Activated CD8-positive, alpha-beta memory T cell treated with anti-CD3 and anti-CD28 coated beads, Interleukin-2, amount 50 U/mL, for 48 hours (primary cell): ENCODE data around the gene PRDM16.

Experiments used
- DNase-seq: peaks from one replicate; pipeline ENCODE4 v3.0.0-alpha.2; 2020

Gene PRDM16

DNA sequence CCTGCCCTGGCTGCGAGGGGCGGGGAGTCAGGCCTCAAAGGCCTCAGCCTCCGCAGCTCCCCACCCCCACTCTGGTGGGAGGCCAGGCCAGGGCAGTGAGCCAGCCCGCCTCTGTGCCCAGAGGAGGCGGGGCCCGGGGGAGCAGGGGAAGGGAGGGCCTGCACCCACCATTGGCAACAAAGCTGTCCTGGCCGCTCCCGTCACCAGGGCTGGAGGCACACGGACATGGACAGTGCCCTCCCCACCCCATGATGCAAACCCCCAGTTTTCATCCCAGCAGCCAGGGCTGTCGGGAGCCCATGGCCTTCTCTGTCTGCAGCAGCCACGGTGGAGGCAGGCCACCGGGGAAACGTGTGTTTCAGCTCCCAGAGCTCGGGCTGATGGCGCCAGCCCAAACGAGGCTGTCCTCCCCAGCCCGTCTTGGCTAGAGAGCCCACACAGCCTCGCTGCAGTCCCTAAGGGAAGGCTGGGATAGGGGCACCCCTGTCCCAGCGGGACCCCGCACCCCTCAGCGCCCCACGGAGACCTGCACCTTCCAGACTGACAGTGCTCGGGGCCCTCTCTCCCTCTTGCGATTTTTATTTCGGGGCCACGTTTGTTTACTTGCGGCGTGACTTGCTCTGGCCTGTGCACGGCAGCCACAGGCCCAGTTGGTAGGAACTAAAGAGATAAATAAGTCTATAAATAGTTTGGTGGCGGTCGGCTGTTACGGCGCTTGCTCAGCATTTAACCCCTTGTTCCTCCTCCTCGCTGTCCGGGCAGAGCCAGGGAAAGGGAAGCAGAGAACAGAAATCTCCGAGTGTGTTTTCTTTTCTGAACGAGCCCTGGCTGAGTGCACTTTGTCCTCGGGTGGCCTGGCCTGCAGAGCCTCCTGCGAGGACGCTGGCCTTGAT is 101.8 kb downstream of the PRDM16 start:
- no peak for DNase-seq

DNA sequence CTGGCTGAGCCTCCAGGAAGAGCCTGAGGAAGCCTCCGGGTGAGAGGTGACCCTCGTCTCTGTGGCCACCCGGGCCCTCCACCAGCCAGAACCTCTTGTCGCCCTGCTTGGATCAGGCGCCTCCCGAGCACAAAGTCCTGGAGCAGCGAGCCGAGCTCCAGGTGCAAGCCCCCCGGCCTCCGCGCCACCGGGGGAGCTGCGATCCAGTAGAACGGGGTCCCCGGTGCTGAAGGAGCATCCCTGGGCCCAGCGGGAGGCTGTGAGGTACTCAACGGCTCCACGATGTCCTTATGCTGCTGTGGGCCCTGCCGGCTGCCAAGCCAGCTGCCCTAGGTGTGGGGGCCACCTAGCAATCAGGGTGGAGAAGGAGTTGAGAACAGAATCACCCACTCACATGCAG is 102.8 kb downstream of the PRDM16 start:
- no peak for DNase-seq

DNA sequence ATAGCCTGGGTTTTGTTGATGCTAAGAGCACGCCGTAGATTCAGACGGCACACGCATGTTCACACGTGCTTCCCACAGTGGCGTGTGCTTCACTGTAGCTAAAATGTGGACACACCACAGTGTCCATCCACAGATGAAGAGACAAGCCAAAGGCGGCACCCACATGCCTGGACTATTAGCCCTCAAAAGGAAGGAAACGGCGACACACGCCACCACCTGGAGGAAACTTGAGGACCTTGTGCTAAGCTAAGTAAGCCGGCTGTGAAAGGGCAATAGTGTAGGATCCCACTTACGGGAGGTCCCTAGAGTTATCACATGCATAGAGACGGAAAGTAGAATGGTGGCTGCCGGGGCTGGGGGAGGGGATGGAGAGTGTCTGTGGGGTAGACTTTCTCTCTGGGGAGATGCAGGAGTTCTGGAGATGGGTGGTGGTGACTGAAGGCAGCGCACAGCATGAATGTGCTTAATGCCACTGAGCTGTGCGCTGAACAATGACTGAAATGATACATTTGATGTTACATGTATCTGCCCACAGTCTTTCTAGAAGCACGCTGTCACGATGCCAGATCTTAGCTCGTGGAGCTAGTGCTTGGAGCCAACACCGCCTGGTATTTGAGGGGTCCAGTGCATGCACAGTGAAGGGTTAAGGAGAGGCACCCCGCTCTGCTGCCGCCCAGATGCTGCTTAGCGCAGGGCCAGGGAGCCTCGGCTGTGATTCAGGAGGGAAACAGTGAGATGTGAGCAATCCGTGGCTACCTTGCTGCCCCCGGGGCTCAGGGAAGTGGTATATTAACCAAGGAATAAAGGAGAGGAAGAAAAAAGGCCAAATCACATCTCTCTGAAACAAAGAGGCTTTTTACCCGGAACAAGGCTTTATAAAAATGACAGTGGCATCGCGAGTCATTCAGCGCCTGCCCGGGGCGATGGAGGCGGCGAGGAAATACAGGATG is 103.7 kb downstream of the PRDM16 start:
- DNase-seq = no peak

DNA sequence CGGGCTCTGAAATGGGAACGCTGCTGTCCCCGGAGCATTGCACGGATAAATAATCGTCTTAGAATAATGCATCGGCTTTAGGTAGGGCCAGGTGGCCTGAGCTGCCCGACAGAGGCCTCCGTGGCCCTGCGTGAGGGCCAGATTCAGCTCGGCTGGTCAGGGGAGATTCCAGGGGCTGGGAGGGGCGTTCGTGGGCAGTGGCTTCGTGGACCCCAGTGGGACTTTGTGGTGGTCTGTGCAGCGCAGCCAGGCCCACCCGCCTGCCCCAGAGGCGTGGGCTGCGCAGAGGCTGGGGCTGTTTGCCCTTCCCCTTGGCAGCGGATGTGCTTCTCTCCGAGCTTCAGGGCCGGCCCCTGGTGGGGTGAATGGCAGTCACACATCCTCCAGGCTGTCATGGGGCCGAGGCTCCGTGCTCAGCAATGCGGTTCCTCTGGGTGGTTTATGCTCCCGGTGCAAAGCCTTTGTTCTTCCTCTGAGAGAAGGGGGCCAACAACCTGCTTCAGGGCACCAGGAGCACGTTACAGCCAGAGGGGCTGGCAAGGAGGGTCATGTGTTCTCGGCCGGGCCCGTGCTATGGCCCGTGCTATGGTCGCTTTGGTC is 104.5 kb downstream of the PRDM16 start:
- DNase-seq = no peak

DNA sequence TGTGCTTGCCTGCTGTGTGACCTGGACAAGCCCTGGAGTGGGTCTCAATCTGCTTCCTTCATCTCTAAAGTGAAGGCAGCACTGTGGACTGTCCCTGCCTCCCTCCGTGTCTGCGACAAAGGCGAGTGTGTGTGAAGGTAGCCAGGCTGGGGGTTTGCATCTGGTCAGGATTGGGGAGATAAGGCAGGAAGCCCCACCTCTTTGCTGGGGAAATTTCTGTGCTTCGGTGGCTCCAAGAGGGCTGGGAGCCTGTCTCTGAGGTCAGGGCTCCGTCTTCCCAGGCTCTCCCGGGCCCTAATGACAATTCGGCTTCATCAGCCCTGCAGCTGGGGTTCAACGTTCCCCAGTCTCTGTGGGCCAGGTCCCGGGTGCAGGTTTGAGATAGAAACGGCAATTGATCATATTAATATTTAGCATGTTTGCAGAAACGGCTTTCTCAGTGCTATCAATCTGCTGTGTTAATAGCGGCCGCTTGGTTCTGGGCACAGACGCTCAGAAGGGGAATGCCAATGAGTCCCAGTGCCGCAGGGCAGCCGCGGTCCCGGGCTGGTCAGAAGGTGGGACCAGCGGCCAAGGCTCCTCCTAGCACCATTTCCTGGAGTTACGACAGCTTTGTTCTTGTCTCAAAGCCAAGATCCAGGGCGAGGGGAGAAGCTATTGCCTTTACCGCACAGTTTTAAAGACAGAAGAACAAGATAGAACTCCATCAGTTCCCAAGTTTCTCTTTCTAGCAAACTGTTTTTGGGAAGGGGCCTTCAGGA is 105.7 kb downstream of the PRDM16 start:
- no peak for DNase-seq

DNA sequence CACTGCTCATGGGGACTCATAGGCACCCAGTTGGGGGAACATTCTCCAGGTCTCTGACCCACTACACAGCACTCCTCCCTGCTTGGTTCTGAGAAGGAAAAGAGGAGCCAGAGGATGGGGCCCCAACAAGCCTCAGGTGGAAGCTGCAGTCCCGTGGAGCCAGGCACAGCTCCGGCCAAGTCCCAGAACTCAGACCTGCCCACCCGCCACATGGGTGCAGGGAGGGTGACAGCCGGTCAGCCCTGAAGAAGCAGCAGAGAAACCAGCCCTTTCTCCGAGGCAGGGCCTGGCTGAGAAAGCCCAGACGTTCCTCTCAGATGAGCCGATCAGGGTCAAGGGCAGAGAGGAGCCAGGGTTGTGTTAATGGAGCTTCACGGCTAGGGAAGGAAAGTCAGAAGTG is 106.5 kb downstream of the PRDM16 start:
- no peak for DNase-seq

DNA sequence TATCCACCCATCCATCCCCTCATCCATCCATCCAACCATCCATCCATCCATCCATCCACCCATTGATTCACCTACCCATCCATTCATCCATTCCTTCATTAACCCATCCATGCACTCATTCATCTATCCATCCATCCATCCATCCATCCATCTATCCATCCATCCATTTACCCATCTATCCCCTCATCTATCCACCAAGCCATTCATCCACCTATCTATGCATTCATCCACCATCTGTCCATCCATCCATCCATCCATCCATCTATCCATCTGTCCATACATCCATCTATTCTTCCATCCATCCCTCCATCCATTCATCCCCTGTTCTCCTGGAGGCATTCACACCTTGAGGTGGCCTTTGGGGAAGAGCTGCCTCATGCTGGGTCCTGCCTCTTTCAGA is 107.0 kb downstream of the PRDM16 start:
- no peak for DNase-seq

DNA sequence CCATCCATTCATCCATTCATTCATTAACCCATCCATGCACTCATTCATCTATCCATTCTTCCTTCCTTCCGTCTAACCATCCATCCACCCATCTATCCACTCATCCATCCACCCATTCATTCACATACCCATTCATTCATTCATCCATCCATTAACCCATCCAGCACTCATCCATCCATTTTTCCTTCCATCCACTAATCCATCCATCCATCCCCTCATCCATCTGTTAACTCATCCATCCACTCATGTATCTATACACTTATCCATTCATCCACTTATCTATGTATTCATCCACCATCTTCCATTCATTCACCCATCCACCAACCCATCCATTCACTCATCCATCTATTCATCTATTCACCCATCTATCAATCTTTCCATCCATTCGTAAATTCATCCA is 107.8 kb downstream of the PRDM16 start:
- DNase-seq = no peak

DNA sequence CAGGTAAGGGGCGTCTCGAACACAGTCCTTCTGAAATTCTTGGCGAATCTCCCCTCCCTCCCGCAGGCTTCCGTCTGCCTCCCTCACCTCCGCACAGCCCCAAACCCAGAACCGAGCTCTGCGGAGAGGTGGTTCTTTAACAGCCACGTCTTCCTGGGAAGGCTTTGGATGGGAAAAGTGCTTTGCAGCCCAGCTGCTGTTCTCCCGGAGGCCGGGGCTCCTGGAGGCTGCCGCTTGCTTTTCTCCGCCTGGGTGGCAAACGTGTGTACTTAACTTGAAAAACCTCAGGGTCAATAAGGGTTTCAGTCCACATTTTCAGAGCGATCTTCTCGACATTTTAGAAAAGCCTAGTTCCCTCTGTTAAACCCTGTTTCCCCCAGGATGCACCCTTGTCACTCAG is 109.3 kb downstream of the PRDM16 start:
- DNase-seq = no peak

DNA sequence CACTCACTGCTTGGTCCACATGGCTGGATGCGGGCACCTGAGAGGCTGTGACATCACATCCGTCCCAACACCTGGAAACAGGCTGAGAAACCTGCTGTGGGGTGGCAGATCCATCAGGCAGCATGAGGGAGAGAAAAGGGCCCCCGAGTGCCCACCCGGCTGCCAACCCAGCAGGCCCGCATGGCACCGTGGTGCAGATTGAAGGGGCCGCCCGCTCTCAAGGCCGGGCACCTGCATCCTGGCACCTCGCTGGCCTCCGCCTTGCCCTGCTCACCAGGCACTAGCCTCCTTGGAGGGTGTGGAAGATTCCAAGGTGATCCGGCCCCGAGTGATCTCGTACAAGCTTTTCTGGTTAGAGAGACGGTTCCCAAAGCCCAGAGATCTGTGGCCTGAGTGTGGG is 110.5 kb downstream of the PRDM16 start:
- no peak for DNase-seq

DNA sequence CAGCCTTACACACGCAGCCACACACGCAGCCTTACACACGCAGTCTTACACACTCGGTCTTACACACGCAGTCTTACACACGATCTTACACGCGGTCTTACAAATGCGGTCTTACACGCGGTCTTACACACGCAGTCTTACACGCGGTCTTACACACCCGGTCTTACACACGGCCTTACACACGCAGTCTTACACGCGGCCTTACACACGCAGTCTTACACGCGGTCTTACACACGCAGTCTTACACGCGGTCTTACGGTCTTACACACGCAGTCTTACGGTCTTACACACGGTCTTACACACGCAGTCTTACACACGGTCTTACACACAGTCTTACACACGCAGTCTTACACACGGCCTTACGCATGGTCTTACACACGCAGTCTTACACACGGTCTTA is 111.9 kb downstream of the PRDM16 start:
- no peak for DNase-seq

DNA sequence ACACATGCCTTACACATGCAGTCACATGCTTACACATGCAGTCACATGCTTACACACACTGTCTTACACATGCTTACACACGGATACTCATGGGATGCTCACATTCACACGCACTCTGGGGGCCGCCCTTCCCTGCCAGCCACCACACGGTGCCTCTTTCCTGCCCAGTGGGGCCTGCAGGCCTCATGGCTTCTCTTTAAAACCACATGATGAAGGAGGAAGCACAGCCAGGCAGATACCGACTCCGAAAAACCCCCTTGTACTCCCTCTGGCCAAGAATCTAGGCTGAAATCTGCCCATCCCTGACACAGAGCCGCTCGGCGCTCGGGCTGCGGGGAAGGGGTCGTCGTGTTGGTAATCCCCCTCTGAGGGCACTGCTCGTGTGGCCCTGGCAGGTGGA is 113.0 kb downstream of the PRDM16 start:
- no peak for DNase-seq

DNA sequence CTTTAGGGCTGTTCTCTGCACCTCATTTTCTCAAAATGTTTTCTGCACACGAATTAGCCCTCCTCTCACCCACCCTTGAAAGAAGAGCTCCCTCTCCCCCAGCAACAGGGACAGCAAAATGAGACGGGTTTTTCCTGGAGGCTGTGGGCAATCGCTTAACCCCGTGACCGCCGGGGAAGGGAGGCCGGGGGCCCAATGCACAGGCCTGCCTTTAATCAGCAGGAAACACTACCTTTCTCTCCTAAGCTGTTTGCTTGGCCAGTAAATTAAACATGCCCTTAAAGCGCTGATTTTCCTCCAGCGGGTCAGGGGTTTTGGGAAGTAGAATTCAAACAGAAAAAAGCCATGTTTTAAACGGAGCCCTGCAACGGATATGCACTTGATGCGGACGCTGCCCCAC is 114.4 kb downstream of the PRDM16 start:
- no peak for DNase-seq

DNA sequence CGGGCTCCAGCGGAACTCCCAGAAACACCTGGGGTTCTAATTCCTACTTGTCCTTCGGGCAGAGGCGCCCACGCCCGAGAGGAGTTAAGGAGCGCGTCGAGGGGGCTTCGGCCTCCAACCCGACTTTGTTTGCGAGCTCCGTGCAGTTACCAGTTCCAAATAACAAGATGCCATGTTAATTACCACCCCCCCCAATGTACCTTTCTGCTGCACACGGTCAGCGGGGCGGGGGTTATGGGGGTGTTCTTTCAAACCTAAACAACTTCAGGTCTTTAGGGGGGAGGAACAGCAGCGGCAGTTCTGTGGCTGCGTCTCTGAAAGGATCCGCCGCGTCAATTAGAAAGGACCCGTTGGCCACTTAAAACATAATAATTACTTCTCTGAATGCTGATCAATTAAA is 114.8 kb downstream of the PRDM16 start:
- DNase-seq = no peak

DNA sequence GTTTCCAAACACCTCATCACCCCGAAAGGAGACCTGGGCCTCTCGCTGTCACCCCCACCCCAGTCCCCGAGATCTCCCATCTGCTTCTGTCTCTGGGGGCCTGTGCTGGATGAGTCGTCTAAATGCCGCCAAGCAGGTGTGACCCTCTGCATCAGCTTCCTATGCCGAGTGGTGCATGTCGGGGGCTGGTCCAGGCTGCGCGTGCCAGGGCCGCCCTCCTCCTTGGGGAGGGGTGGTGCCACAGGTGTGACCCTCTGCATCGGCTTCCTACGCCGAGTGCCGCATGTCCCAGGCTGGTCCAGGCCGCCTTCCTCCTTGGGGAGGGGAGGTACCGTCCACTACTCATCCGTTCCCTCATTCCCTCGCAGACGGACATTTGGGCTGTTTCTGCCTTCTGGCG is 115.7 kb downstream of the PRDM16 start:
- no peak for DNase-seq

DNA sequence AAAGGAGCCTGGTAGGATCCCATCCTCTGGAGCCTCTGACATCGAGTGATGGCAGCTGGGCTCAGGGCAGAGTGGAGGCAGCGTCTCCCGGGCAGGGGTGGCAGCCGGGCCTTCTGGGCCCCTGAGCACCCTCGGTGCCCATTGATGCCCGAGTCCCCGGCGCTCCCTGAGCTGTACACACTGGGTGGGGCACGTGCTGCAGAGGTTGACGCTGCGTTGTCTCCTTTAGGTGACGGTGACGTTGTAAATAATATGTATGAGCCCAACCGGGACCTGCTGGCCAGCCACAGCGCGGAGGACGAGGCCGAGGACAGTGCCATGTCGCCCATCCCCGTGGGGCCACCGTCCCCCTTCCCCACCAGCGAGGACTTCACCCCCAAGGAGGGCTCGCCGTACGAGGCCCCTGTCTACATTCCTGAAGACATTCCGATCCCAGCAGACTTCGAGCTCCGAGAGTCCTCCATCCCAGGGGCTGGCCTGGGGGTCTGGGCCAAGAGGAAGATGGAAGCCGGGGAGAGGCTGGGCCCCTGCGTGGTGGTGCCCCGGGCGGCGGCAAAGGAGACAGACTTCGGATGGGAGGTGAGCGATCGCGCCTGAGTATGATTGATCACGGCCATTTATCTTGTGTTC is 117.0 kb downstream of the PRDM16 start:
- DNase-seq = no peak

DNA sequence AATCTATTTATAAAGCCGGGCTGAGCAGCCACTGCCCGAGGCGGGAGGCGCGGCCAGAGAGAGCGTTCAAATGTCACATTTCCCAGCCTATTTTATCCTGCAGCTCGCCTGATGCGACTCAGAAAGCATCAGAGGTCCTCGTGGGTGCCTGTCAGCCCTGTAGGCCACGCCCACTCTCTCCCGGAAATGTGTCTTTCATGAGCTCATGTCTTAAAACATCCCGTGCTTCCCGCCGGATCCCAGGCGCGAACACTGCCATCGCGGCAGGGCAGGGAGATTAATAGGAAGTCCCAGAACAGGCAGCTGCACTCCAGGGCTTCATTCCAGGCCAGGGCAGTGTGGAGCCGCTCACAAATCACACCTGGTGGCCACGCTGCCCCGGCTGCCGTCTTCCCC is 117.5 kb downstream of the PRDM16 start:
- no peak for DNase-seq

DNA sequence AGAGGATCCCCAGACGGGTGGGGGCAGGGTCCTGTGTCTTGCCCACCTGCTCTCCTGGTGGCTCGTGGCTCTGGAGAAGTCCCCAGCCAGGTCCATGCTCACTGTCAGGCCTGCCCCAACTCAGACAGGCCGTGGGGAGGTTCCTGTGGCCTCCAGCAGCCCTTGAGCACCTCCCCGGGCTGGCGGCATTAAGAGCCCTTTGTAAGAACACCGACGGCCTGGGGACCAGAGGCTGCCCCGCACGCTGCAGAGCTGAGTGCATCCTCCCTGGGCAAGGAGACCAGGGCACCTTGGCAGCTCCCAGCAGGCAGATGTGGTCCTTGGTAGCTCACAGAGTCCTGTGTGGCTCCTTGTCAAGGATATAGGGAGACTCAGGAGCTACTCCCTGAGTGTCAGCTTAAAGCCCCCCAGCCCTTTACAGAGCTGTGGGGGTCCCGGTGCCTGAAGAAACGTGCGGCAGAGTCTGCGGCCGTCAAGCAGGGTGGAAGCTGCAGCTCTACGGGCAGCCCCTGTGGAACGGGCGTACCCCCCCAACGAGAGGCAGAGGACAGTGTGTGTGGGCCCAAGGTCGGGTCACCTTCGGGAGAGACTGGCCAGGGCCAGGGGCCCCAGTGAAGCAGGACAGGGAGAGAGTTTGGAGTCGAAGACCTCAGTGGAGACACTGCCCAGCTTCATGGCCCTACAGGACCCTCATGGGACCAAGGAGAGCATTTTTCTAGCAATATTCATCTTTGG is 118.6 kb downstream of the PRDM16 start:
- no peak for DNase-seq

DNA sequence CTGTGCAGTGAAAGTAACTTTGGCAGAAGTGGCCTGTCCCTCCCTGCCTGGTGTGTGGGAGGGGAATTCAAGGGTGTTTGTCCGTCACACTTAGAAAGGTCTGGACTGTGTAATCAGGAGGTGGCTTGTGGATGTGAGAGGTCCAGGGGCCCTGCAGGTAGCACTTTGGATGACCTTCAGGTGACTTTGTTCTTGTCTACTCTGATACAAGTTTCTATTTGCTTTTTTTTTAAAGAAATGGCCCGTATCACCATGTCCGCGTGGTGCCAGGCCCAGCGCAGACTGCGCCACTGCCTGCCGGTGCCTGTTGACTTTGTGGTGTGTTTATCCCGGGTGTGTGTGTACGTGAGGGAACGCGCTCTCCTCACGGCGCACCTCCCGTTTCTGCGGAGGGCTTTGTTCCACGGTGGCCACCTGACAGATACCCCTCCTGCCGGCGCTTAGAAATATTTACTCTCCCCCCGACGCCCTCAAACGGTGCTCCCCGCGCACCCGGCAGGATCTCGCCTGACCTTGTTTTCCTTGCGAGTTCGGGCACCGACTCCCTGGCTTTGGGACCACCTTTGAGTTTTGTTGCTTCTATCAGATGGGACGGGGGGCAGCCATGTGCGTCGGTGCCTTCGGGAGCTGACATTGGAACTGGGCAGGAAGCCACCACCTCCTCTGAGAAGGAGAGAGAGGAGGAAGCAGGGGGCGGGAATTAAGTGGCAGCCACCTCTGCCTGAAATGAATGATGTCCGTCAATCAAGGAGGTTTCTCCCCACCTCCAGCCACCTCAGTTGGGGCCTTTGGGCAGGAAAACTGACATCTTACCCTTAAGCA is 119.4 kb downstream of the PRDM16 start:
- no peak for DNase-seq

DNA sequence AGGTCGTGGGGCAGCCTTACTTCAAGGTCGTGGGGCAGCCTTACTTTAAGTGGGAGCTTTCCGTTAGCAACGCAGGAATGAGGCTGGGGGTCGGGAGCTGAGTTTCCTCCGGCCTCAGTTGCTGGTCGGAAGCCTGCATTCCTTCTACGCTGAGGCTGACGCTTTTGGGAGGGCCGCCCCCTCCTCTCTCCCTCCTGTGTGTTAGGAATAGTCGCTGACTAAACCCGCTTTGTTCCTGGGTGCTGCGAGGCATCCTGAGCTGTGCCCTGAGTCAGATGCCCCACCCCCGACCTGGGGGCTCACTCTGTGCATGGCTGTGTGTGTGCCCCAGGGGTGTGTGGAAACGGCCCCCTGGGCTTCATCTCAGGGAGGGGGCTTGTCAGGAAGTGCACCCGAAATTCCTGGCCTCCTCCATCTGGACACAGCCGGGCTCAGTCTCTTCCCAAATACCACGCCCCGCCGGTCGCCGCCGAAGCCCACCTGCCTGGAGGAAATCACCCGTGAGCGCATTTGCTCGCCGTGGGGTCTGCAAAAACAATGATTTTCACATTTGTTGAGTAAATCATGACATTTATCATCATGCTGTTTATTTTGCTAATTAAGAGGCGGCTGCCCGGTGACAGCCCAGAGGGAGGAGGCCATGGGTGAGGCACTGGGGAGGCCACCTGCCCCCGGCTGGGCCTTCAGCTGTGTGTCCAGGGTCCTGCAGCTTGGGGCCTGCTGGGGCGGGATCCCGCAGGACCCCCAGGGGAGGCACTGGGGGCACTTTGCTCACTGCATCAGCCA is 121.4 kb downstream of the PRDM16 start:
- no peak for DNase-seq
